Measurements from ENCODE around the gene SELENOT.
"Not testable (repeated sequence)": the region's sequence is repeated elsewhere in the genome, so short reads cannot be mapped to it uniquely, and the experiment has no call there.

Gene SELENOT

GRCh38 chr3:150613709-150614480 is 10.8 kb downstream of the SELENOT start:
- DNase-seq (ENCODE audit: low read depth) = no peak
- no peak for TF ChIP-seq CTCF (conservative IDR thresholded peaks at IDR 0.05; ENCODE audit: low read depth, low read length)
- H3K4me3 ChIP-seq (ENCODE audit: low read depth, low read length) = no peak overlapping the region

GRCh38 chr3:150620002-150620689 is 17.0 kb downstream of the SELENOT start:
- no peak overlapping the region for H3K4me3 ChIP-seq (ENCODE audit: low read depth, low read length)
- no peak for TF ChIP-seq CTCF (conservative IDR thresholded peaks at IDR 0.05; ENCODE audit: low read depth, low read length)
- DNase-seq (ENCODE audit: low read depth) = no peak

- not testable (repeated sequence) for H3K4me3 ChIP-seq (ENCODE audit: low read depth, low read length)
These were observed 19.8 kb downstream of the SELENOT start for GRCh38 chr3:150622955-150623354.

GRCh38 chr3:150623945-150624344 is 20.8 kb downstream of the SELENOT start:
- H3K4me3 ChIP-seq (ENCODE audit: low read depth, low read length) = no peak overlapping the region
- no peak for TF ChIP-seq CTCF (conservative IDR thresholded peaks at IDR 0.05; ENCODE audit: low read depth, low read length)
- no peak for DNase-seq (ENCODE audit: low read depth)

More at GRCh38 chr3:150622955-150623354, 19.8 kb downstream of the SELENOT start:
- DNase-seq (ENCODE audit: low read depth) = peak; percentile 57

- no peak overlapping the region for H3K4me3 ChIP-seq (ENCODE audit: low read depth, low read length)
- no peak for TF ChIP-seq CTCF (conservative IDR thresholded peaks at IDR 0.05; ENCODE audit: low read depth, low read length)
- DNase-seq (ENCODE audit: low read depth) = no peak
These were observed 23.2 kb downstream of the SELENOT start for GRCh38 chr3:150626148-150626930.

GRCh38 chr3:150627557-150627956 is 24.4 kb downstream of the SELENOT start:
- no peak for TF ChIP-seq CTCF (conservative IDR thresholded peaks at IDR 0.05; ENCODE audit: low read depth, low read length)
- peak; percentile 54 for DNase-seq (ENCODE audit: low read depth)
- no peak overlapping the region for H3K4me3 ChIP-seq (ENCODE audit: low read depth, low read length)

GRCh38 chr3:150631515-150632221 is 28.5 kb downstream of the SELENOT start:
- no peak for DNase-seq (ENCODE audit: low read depth)
- no peak overlapping the region for H3K4me3 ChIP-seq (ENCODE audit: low read depth, low read length)
- no peak for TF ChIP-seq CTCF (conservative IDR thresholded peaks at IDR 0.05; ENCODE audit: low read depth, low read length)

Data from choroid plexus epithelial cell (primary cell).